GM18505 (cell line): Measurements from ENCODE around the gene PDCL2.
A peak's percentile ranks its signal among the peaks of the same experiment; 100 is the strongest.
"Not testable (repeated sequence)": the region's sequence is repeated elsewhere in the genome, so short reads cannot be mapped to it uniquely, and the experiment has no call there.

Experiments
- ATAC-seq: cut with Tn5 transposase; IDR thresholded peaks from one replicate; pipeline ENCODE4 v1.9.1; 2021; ENCODE audit not compliant: unreplicated experiment
- POLR2A ChIP-seq: IDR thresholded peaks from 4 replicates; pipeline ENCODE4 v1.6.1; 2011; ENCODE audit warnings: borderline replicate concordance; ENCODE audit not compliant: insufficient read depth, insufficient read length; ENCODE audit errors: extremely low read depth

The PDCL2 gene

GRCh38 chr4:55568905-55569504, 23.0 kb downstream of the PDCL2 start:
- peak; percentile 79 for ATAC-seq
- no peak for TF ChIP-seq POLR2A

- peak; percentile 100 for ATAC-seq
- TF ChIP-seq POLR2A, result no peak
Observed at GRCh38 chr4:55561889-55562288, 30.2 kb downstream of the PDCL2 start.

- ATAC-seq, result no peak
- TF ChIP-seq POLR2A, result no peak
Observed at GRCh38 chr4:55560096-55560495, 31.9 kb downstream of the PDCL2 start.

- ATAC-seq, result no peak
- TF ChIP-seq POLR2A, result no peak
Observed at GRCh38 chr4:55554453-55555030, 37.5 kb downstream of the PDCL2 start.

GRCh38 chr4:55553441-55554201, 38.4 kb downstream of the PDCL2 start:
- TF ChIP-seq POLR2A, result no peak
- ATAC-seq, result no peak

- not testable (repeated sequence) for ATAC-seq
Observed at GRCh38 chr4:55551964-55552363, 40.1 kb downstream of the PDCL2 start.

GRCh38 chr4:55549888-55550287, 42.2 kb downstream of the PDCL2 start:
- no peak for ATAC-seq

GRCh38 chr4:55547918-55548317, 44.1 kb downstream of the PDCL2 start:
- TF ChIP-seq POLR2A, result no peak
- ATAC-seq, result no peak

More at GRCh38 chr4:55549888-55550287, 42.2 kb downstream of the PDCL2 start:
- no peak for TF ChIP-seq POLR2A

- no peak for ATAC-seq
- TF ChIP-seq POLR2A, result no peak
Observed at GRCh38 chr4:55547466-55547770, 44.6 kb downstream of the PDCL2 start.

GRCh38 chr4:55546756-55547465, 45.1 kb downstream of the PDCL2 start, which contains the start of gene CLOCK:
TSS of gene CLOCK (minus strand) at chr4:55546909. CDS start at chr4:55482785, 64,124 bp downstream.
- peak; percentile 74 for ATAC-seq

GRCh38 chr4:55546506-55546755, 45.6 kb downstream of the PDCL2 start:
- ATAC-seq, result peak; percentile 40
- no peak for TF ChIP-seq POLR2A

More at GRCh38 chr4:55546756-55547465, 45.1 kb downstream of the PDCL2 start, which contains the start of gene CLOCK:
- TF ChIP-seq POLR2A, result peak; percentile 80

- TF ChIP-seq POLR2A, result peak; percentile 73
- peak; percentile 40 for ATAC-seq
Observed at GRCh38 chr4:55545641-55546505, 46.2 kb downstream of the PDCL2 start.

- TF ChIP-seq POLR2A, result no peak
- ATAC-seq, result no peak
Observed at GRCh38 chr4:55545151-55545550, 46.9 kb downstream of the PDCL2 start.
